HG02970 (cell line): ENCODE data around the gene LMTK2.
"Not testable (repeated sequence)": the region's sequence is repeated elsewhere in the genome, so short reads cannot be mapped to it uniquely, and the experiment has no call there.

ENCODE experiments used
- ATAC-seq: cut with Tn5 transposase; IDR thresholded peaks from one replicate; pipeline ENCODE4 v1.9.1; 2021; ENCODE audit warnings: mild to moderate bottlenecking, moderate library complexity, moderate number of reproducible peaks; ENCODE audit not compliant: unreplicated experiment, low FRiP score

LMTK2 gene

DNA sequence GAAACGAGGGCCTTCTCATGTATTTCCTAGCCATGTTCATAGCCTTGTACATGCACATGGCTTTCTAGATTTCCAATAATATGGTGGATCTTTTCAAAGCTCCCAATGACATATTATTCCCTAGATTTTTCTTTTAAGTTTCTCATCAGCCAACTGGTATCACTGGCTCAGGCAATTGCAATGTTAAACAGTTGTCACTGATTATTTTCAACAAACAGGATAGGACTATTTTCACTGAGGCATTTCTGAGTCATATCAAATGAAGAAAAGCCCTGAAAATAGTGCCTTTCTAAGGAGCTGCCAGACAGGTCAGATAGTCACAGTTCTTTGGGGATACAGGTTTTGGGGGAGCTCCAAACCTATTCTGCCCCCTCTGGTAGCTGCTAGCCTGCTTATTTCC, 4.5 kb upstream of the LMTK2 start:
- no peak for ATAC-seq

GRCh38 chr7:98105942-98106544, 619 bp upstream of the LMTK2 start:
- ATAC-seq, result peak; percentile 9

GRCh38 chr7:98107313-98107721, 655 bp downstream of the LMTK2 start:
- ATAC-seq, result no peak

DNA sequence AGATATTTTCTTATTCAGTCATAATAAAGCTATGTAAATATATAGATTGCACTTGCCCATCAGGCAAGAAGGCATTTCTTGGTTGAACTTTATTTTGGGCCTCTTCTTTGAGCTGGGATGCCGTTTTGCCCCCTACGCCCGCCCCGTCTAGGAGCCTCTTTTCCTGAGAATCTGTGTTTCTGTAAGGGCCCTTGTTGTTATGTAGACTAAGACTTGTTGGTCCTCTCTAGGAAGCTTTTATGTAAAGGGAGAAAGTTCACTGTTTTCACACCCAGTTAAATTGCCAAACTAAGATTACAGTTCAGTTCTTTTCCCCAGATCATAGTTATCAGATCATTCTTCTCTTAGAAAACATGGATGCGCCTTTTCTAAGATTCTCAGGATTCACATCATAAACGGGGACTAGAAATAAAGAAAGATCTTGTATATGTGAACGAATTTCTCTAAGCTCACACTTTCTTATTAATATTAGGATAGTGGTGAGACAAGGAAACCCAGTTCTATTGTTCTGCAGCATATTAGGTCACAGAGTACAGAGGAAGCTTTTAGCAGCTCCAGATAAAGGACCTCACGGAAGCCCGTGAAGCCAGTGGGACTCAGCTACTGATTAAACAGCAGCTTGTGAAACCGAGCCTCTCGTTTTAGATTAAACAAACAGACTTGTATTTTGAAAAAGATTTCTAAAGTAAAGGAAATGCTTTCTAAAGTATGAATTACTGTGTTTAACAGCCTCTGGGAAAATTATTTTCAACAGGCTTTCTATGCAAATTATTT, 3.8 kb downstream of the LMTK2 start:
- ATAC-seq, result no peak

DNA sequence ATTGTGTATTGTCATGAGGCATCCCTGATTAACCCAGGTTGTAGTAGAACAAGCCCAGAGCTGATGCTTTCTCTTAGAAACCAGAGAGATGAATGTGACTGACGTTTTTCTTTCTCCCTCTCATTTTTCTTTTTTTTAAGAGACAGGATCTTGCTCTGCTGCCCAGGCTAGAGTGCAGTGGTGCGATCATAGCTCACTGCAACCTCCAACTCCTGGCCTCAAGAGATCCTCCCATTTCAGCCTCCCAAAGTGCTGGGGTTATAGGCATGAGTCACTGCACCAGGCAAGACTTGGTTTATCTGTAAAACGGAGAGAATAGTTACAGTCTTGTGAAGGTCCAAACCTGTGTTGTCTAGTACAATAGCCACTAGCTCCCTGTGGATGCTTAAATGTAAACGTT, 5.4 kb downstream of the LMTK2 start:
- ATAC-seq, result no peak

GRCh38 chr7:98115746-98116525, 9.3 kb downstream of the LMTK2 start:
- ATAC-seq, result no peak

GRCh38 chr7:98116656-98117461, 10.2 kb downstream of the LMTK2 start:
- ATAC-seq, result no peak

GRCh38 chr7:98119256-98119918, 12.7 kb downstream of the LMTK2 start:
- no peak for ATAC-seq

DNA sequence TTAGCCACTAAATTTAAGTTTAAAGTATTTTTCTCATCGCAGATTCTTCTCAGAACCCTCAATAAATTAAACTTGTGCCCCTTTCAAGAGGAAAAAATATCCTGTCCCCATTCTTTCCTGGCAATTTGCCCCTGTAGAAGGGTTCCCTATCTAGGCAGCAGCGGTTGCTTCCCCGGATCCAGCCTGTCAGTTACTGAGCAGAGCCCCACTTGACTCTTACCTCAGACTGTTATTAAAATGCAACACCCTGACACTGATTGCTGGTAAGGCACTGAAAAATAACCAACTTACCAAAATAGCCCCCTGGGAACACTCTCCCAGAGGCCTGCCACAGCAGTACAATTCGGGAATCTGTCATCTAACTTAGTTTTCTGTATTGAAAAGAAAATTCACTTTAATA, 13.9 kb downstream of the LMTK2 start:
- no peak for ATAC-seq

DNA sequence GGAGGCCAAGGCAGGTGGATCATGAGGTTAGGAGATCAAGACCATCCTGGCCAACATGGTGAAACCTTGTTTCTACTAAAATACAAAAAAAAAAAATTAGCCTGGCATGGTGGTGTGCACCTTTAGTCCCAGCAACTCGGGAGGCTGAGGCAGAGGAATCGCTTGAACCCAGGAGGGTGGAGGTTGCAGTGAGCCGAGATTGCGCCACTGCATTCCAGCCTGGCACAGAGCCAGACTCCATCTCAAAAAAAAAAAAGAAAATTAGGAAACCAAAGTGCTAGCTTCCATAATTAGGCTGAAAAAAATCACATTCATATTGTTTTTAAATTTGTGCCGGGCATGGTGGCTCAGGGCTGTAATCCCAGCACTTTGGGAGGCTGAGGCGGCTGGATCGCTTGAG, 14.7 kb downstream of the LMTK2 start:
- ATAC-seq, result not testable (repeated sequence)

DNA sequence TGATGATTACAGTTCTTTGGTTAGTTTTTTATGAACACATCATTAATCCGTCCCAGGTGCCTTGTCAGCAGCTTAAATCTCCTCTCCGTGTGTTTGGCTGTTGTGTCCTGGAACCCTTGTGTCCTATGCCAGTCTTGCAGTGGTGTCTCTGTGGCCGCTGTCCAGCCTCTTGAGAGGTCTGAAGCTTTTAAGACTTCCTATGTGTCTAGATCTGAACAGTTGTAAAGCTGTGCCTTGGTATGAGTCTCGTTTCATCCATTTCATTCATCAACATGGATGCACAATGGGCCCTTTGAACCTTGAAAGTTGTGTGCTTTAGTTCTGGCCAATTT, 16.7 kb downstream of the LMTK2 start:
- no peak for ATAC-seq

DNA sequence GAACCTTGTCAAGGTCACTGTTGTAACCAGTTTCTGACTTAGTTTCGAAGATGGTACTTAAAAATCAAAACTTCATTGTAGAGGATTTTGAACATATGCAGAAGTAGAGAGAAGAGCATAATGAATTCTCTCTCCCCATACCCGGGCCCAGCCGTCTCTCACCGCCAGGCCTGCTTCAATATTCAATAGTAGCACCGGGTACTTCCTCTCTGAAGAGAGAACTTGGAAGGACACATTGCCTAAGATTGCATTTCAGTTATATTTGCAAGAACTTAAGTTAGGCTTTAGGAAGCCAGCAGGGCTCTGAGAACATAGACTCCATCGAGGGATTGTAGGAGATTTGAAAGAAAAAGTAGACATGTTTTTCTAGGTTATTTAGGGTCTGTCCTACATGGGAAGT, 19.1 kb downstream of the LMTK2 start:
- no peak for ATAC-seq

DNA sequence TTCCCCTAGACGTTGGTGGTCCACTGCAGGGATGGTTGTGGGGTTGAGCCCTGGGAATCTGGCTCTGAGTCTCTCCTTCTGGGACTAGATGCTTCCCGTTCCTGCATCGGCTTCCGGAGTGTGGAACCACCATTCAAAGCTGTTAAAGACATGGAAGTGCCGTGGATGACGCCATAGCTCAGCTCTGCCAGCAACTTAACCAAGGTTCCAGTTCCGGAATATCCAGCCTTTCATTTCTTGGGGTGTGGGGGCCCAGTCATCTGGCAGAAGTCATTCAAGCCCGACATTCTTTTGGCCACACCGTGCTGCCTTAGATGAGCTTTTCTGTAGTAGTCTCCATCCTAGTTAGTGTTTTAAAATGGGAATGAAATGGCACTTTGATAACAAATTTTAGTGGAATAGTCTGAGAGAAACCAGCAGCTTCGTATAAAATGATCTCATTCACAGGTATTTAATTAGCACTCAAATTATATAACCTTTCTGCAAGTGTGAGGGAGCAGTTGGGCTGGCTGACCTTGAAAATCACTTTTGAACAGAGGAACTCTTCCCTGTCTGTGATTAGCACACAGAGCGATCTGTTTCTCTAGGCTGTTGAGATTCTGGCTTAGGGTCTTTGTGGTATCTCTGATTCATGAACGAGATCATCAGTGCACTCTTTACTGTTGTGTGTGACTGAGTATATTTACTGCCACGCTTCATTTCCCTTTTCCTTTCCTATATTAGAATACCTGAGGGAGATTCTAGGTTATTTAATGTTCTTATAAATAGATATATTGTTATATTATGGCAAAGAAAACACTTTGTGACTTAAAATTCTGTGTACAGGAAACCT, 19.9 kb downstream of the LMTK2 start:
- no peak for ATAC-seq

GRCh38 chr7:98128346-98128745, 21.7 kb downstream of the LMTK2 start:
- ATAC-seq, result no peak

DNA sequence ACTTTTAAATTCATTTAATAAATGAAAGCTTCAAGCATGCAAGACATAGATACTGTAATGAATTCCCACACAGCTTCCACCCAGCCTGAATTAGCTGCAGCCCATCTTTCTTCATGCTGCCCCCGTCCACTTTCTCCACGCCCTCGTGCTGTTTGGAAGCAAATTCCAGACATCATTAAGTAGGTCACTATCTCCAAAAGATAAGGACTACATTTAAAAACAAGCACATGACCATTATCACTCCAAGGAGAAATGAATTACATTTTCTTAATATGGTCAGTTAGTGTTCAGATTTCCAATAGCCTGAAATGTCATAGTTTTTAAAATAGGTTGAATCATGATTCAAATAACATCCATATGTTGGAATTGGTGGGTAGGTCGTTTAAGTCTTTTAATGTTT, 24.3 kb downstream of the LMTK2 start:
- ATAC-seq, result no peak

DNA sequence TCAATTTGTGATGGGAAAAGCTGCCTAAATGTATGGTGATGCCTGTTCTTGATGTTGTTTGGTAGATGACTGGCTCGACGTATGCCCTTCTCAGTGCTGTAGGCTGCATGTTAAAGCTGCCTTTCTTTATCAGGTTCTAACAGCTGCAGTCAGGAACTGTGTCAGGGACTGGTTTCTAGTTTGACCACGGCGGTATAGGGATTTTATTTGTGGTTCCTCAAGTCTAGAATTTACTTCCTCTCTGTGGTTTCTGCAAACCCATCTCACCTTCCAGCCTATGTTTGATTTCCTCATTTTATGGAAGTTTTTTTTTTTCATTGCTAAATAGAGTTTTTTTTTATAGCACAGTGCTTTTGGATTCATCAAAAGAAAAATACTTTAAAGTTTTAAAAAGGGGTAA, 26.5 kb downstream of the LMTK2 start:
- ATAC-seq, result peak; percentile 50

- ATAC-seq, result no peak
Measured at GRCh38 chr7:98133621-98134303, 27.1 kb downstream of the LMTK2 start.

GRCh38 chr7:98134420-98135228, 28.0 kb downstream of the LMTK2 start:
- ATAC-seq, result no peak
